ENCODE measurements around the gene SYTL1.

Gene SYTL1

DNA sequence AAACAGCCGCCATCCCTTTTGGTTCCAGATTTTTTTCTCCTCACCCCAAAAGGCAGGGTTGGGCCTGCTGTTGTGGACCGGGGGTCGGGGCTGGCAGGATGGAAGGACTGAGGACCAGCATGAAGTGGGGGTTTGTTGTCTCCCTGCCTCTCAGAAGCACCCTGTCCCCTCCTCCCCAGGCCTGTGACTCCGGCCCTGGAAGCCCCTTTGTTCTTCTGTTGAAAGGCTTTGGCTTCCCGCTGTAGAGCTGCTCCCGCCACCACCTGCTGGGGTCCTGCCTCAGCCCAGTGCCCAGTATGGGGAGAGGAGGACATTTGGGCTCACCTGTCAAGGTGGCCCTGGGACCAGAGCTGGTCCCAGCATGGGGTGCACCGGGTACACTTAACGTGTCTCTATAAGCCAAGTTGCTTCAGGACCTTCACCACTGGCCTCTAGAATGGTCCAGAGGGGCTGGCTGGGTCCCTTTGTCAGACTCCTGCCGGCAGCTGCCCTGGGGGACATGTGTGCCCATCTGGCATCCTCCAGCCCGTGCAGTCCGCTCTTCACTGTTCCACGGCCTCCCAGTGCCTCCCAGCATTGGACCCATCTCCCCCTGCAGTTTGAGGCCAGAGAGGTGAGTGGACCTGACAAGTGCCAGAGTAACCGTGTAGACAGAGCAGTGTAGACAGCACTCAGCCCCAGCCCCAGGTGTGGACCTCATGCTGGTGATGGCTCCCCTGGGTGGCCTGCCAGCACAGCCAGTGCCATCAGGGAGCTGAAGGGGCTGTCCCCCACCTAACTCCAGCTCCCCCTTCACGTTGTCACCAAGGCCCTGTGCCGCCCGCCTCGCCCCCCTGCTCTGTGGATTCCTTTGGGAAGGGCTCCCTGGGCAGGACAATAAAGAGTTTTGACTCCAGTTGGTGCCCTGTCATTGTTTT lies 6.1 kb upstream of the SYTL1 start:
- WGBS, 2 experiments (ENCODE audit: insufficient coverage in 2 of 2) = 94% methylated on average over 13 to 14 of the region's 17 CpGs
- no peak overlapping the region for H3K4me3 ChIP-seq (ENCODE audit: extremely low read depth, insufficient read depth, low read length, poor library complexity, severe bottlenecking)
- H3K36me3 ChIP-seq (ENCODE audit: control insufficient read depth, insufficient read depth, low read length) = peaks cover 52% of the 10 kb centered on the region
- H3K27ac ChIP-seq (ENCODE audit: low read depth, low read length, severe bottlenecking) = no peak overlapping the region
- H3K9me3 ChIP-seq (ENCODE audit: control insufficient read depth, low read length) = no peaks in the 10 kb centered on the region
- peaks cover 10% of the 10 kb centered on the region for H3K4me1 ChIP-seq (ENCODE audit: control insufficient read depth, insufficient read depth, low read length, poor library complexity, severe bottlenecking)

DNA sequence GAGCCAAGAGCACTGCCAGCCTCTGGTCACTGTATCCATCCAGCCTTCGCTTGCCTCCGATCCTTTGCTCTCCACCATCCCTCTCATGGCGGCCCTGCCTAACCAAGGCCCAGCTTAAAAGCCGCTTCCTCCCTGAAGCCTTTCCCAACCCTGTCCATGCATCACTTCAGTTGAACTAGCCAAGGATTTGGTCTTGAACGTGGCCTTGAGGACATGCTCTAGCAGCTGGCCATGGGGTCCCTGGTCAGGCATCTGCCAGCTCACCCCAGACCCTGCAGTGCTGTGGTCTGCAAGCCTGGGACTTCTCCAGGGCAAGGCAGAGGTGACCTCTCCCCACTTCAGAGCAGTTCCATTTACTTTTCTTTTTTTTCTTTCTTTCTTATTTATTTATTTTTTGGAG lies 5.1 kb upstream of the SYTL1 start:
- Histone ChIP-seq H3K4me1 (ENCODE audit: control insufficient read depth, insufficient read depth, low read length, poor library complexity, severe bottlenecking) (peaks cover 18% of the 10 kb centered on the region), H3K36me3 (ENCODE audit: control insufficient read depth, insufficient read depth, low read length) (peaks cover 43% of the 10 kb centered on the region), H3K27ac (ENCODE audit: low read depth, low read length, severe bottlenecking) (no peak overlapping the region), H3K4me3 (ENCODE audit: extremely low read depth, insufficient read depth, low read length, poor library complexity, severe bottlenecking) (no peak overlapping the region), H3K9me3 (ENCODE audit: control insufficient read depth, low read length) (no peaks in the 10 kb centered on the region)
- WGBS, 2 experiments (ENCODE audit: insufficient coverage in 2 of 2) = 96 to 97% methylated on average over 4 to 5 of the region's 5 CpGs

DNA sequence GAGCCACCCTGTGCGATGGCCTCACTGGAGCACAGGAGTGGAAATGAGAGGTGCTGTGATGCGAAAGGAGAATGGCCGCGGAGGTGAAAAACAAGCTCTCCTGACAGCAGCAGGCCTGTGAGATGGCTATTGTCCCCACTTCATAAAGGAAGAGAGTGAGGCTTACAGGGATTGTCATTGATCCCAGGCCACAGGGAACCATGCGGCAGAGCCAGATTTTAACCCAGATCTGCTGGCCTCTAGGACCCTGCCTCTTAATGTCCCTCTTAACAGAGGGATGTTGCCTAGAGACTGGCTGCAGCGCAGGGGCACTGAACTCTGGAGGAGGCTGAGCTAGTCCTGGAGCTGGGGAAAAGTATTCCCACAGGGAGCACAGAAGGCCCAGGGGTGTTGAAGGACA lies 3.1 kb upstream of the SYTL1 start:
- H3K4me3 ChIP-seq (ENCODE audit: extremely low read depth, insufficient read depth, low read length, poor library complexity, severe bottlenecking) = no peak overlapping the region
- H3K27ac ChIP-seq (ENCODE audit: low read depth, low read length, severe bottlenecking) = peak overlapping the region; percentile 53
- peaks cover 37% of the 10 kb centered on the region for H3K4me1 ChIP-seq (ENCODE audit: control insufficient read depth, insufficient read depth, low read length, poor library complexity, severe bottlenecking)
- H3K36me3 ChIP-seq (ENCODE audit: control insufficient read depth, insufficient read depth, low read length) = peaks cover 29% of the 10 kb centered on the region
- no peaks in the 10 kb centered on the region for H3K9me3 ChIP-seq (ENCODE audit: control insufficient read depth, low read length)
- 84 to 96% methylated on average over 5 to 6 of the region's 6 CpGs for WGBS, 2 experiments (ENCODE audit: insufficient coverage in 2 of 2)

DNA sequence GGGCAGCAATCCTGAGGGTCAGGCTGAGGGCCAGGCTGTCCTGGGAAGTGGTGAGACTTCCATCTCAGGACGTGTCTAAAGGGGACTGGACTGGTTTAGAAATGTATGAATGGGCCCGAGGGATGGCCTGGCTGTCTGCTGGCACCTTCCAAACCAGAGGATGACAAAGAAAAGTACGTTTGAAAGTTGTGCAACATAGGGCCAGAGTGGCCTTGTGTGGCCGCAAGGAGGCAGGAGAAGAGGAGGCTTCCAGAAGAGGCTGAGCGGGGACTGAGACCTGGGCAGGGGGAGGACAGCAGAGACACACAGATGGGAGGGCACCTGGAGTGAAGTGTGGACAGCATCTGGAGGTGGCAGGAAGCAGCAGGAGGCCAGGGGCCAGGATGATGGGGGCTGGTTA lies 2.6 kb upstream of the SYTL1 start:
- H3K36me3 ChIP-seq (ENCODE audit: control insufficient read depth, insufficient read depth, low read length) = peaks cover 24% of the 10 kb centered on the region
- no peak overlapping the region for H3K4me3 ChIP-seq (ENCODE audit: extremely low read depth, insufficient read depth, low read length, poor library complexity, severe bottlenecking)
- no peaks in the 10 kb centered on the region for H3K9me3 ChIP-seq (ENCODE audit: control insufficient read depth, low read length)
- H3K4me1 ChIP-seq (ENCODE audit: control insufficient read depth, insufficient read depth, low read length, poor library complexity, severe bottlenecking) = peaks cover 39% of the 10 kb centered on the region
- H3K27ac ChIP-seq (ENCODE audit: low read depth, low read length, severe bottlenecking) = peak overlapping the region; percentile 53
- WGBS, 2 experiments (ENCODE audit: insufficient coverage in 2 of 2) = 73 to 83% methylated on average over 5 of the region's 5 CpGs

DNA sequence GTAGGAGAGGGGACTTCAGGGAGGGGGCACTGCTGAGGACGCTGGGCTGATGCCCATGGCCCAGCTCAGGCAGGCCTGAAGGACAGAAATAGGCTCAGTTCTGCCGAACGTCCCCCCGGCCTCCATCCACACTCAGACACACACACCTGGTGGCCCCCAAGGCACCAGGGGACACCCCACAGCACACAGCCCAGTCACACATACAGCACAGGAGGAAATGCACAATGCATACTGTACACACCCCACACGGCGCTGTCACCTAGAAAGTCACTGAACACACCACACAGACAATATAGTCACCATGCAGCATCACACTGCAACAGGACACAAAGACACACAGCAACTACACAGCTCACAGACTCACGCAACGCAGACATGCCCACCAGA lies 562 bp downstream of the SYTL1 start:
- Histone ChIP-seq H3K36me3 (ENCODE audit: control insufficient read depth, insufficient read depth, low read length) (peaks cover 8% of the 10 kb centered on the region), H3K9me3 (ENCODE audit: control insufficient read depth, low read length) (no peaks in the 10 kb centered on the region), H3K4me3 (ENCODE audit: extremely low read depth, insufficient read depth, low read length, poor library complexity, severe bottlenecking) (peak overlapping the region; percentile 8), H3K27ac (ENCODE audit: low read depth, low read length, severe bottlenecking) (peak overlapping the region; percentile 36), H3K4me1 (ENCODE audit: control insufficient read depth, insufficient read depth, low read length, poor library complexity, severe bottlenecking) (peaks cover 39% of the 10 kb centered on the region)
- 82 to 90% methylated on average over 5 to 6 of the region's 8 CpGs for WGBS, 2 experiments (ENCODE audit: insufficient coverage in 2 of 2)

DNA sequence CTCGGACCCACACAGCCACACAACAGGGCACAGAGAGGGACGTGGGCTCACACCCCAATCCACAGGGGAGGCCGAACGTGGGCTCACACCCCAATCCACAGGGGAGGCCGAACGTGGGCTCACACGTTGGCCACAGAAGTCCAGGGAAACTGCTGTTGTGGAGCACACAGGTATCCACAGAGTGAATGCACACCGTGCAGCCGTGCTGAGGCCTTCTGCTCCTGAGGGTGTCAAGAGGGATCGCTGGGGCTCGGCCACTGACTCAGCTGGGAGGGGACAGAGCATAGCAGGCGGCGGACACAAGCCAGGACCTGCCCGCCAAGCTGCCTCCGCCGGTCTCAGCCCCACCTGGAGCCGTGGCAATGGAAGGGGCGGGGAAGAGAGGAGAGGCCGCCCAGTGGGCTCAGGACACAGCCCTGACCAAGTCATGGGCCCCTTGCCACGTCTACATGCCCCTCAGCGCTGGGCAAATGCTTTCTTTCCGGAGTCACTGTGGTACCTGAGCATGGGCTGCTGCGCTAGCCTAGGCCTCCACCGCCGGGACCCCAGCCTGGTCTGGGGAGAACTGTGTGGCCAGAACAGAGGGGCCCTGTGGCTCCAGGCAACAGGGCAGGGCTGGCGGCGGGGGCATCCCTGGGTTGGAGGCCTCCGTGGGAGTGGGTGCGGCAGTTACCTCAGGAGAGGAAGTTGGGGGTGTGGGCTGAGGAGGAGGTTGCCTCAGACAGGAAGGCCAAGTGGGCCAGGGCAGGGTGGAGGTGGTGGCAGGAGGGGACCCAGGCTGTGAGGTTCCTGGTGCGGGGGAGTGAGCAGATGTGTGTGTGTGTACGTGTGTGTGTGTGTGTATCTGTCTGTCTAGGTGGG lies 1.2 kb downstream of the SYTL1 start:
- peaks cover 8% of the 10 kb centered on the region for H3K36me3 ChIP-seq (ENCODE audit: control insufficient read depth, insufficient read depth, low read length)
- peaks cover 39% of the 10 kb centered on the region for H3K4me1 ChIP-seq (ENCODE audit: control insufficient read depth, insufficient read depth, low read length, poor library complexity, severe bottlenecking)
- H3K9me3 ChIP-seq (ENCODE audit: control insufficient read depth, low read length) = no peaks in the 10 kb centered on the region
- no peak overlapping the region for H3K4me3 ChIP-seq (ENCODE audit: extremely low read depth, insufficient read depth, low read length, poor library complexity, severe bottlenecking)
- WGBS, 2 experiments (ENCODE audit: insufficient coverage in 2 of 2) = 76 to 77% methylated on average over 22 to 27 of the region's 31 CpGs
- peak overlapping the region; percentile 16 for H3K27ac ChIP-seq (ENCODE audit: low read depth, low read length, severe bottlenecking)

DNA sequence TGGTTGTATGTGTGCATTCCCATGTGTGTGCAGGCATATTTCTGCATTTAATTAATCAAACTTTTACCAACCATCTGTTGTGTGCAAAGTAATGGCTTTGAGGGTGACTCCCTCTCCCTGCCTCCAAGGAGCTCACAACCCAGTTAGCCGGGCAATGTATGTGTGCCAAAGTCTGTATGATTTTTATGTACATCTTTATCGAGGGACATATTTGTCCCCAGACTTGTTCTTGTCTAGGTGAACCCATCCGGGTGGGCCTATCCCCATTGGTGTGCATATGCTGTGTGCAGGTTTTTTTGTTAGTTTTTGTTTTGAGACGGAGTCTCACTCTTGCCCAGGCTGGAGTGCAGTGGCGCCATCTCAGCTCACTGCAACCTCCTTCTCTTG lies 1.8 kb downstream of the SYTL1 start:
- H3K4me3 ChIP-seq (ENCODE audit: extremely low read depth, insufficient read depth, low read length, poor library complexity, severe bottlenecking) = no peak overlapping the region
- H3K27ac ChIP-seq (ENCODE audit: low read depth, low read length, severe bottlenecking) = no peak overlapping the region
- no peaks in the 10 kb centered on the region for H3K9me3 ChIP-seq (ENCODE audit: control insufficient read depth, low read length)
- 96 to 100% methylated on average over 4 to 5 of the region's 5 CpGs for WGBS, 2 experiments (ENCODE audit: insufficient coverage in 2 of 2)
- H3K4me1 ChIP-seq (ENCODE audit: control insufficient read depth, insufficient read depth, low read length, poor library complexity, severe bottlenecking) = peaks cover 41% of the 10 kb centered on the region
- H3K36me3 ChIP-seq (ENCODE audit: control insufficient read depth, insufficient read depth, low read length) = peaks cover 8% of the 10 kb centered on the region

GRCh38 chr1:27345272-27345671 lies 3.5 kb downstream of the SYTL1 start:
- no peak overlapping the region for H3K27ac ChIP-seq (ENCODE audit: low read depth, low read length, severe bottlenecking)
- no peaks in the 10 kb centered on the region for H3K9me3 ChIP-seq (ENCODE audit: control insufficient read depth, low read length)
- H3K4me1 ChIP-seq (ENCODE audit: control insufficient read depth, insufficient read depth, low read length, poor library complexity, severe bottlenecking) = peaks cover 38% of the 10 kb centered on the region
- peaks cover 8% of the 10 kb centered on the region for H3K36me3 ChIP-seq (ENCODE audit: control insufficient read depth, insufficient read depth, low read length)
- WGBS, 2 experiments (ENCODE audit: insufficient coverage in 2 of 2) = 96 to 97% methylated on average over 12 of the region's 12 CpGs
- H3K4me3 ChIP-seq (ENCODE audit: extremely low read depth, insufficient read depth, low read length, poor library complexity, severe bottlenecking) = no peak overlapping the region

DNA sequence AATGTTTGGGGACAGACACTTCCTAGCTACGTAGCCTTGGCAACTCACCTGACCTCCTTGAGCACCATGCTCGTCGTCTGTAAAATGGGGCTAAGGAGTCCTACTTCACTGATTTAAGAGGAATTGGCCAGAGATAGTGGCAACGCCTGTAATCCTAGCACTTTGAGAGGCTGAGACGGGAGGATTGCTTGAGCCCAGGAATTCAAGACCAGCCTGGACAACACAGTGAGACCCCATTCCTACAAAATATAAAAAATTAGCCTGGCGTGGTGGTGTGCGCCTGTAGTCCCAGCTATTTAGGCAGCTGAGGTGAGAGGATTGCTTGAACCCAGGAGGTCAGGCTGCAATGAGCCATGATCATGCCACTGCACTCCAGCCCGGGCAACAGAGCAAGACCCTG lies 4.5 kb downstream of the SYTL1 start:
- Histone ChIP-seq H3K27ac (ENCODE audit: low read depth, low read length, severe bottlenecking) (no peak overlapping the region), H3K9me3 (ENCODE audit: control insufficient read depth, low read length) (no peaks in the 10 kb centered on the region), H3K4me3 (ENCODE audit: extremely low read depth, insufficient read depth, low read length, poor library complexity, severe bottlenecking) (no peak overlapping the region), H3K36me3 (ENCODE audit: control insufficient read depth, insufficient read depth, low read length) (peaks cover 8% of the 10 kb centered on the region), H3K4me1 (ENCODE audit: control insufficient read depth, insufficient read depth, low read length, poor library complexity, severe bottlenecking) (peaks cover 33% of the 10 kb centered on the region)
- 92 to 93% methylated on average over 3 to 4 of the region's 8 CpGs for WGBS, 2 experiments (ENCODE audit: insufficient coverage in 2 of 2)

DNA sequence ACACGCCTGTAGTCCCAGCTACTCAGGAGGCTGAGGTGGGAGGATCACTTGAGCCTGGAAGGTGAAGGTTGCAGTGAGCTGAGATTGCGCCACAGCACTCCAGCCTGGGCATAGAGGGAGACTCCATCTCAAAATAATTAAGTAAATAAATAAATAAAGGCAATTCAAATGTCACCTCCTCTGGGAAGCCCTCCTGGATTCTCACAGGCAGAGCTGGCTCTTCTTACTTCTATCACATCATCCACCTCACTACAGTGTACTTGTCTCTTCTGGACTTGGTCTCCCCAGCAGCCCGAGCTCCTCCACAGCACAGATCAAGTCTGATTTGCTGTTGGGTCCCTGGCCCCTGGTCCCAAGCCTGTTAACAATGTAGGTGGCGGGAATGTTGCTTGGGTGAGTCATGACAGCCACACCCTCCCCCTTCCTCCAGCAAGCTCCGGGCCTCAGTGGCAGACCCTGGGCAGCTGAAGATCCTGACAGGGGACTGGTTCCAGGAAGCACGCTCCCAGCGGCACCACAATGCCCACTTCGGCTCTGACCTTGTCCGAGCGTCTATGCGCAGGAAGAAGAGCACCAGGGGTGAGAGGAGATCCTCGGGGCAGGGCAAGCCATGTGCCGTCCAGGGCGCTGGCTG lies 5.3 kb downstream of the SYTL1 start:
- Histone ChIP-seq H3K4me3 (ENCODE audit: extremely low read depth, insufficient read depth, low read length, poor library complexity, severe bottlenecking) (no peak overlapping the region), H3K9me3 (ENCODE audit: control insufficient read depth, low read length) (no peaks in the 10 kb centered on the region), H3K4me1 (ENCODE audit: control insufficient read depth, insufficient read depth, low read length, poor library complexity, severe bottlenecking) (peaks cover 27% of the 10 kb centered on the region), H3K27ac (ENCODE audit: low read depth, low read length, severe bottlenecking) (no peak overlapping the region), H3K36me3 (ENCODE audit: control insufficient read depth, insufficient read depth, low read length) (peaks cover 8% of the 10 kb centered on the region)
- WGBS, 2 experiments (ENCODE audit: insufficient coverage in 2 of 2) = 85 to 90% methylated on average over 9 to 10 of the region's 14 CpGs
